Measurements from ENCODE around the gene ARSJ.
A peak's percentile ranks its signal among the peaks of the same experiment; 100 is the strongest.

Gene ARSJ

GRCh38 chr4:113904877-113905276, 74.6 kb downstream of the ARSJ start:
- POLR2A ChIA-PET (ENCODE audit: low non-redundant PET) = no interaction called here
- no peak overlapping the region for H3K27ac ChIP-seq
- TF ChIP-seq CTCF (conservative IDR thresholded peaks at IDR 0.05; ENCODE audit: low read depth) = no peak
- CTCF ChIA-PET = interaction anchor here (0.6 to 0.7 kb wide), 2 partner anchors 61 to 510 kb away, joined by 3 to 4 read pairs; no protein-coding TSS in a partner anchor
- no peak for DNase-seq (ENCODE audit: low spot score)

GRCh38 chr4:113901994-113902787, 77.3 kb downstream of the ARSJ start:
- ChIA-PET CTCF (interaction anchor here (0.6 to 0.8 kb wide), 2 partner anchors 51 to 178 kb away, joined by 3 read pairs; no protein-coding TSS in a partner anchor), POLR2A (ENCODE audit: low non-redundant PET) (no interaction called here)
- TF ChIP-seq CTCF (conservative IDR thresholded peaks at IDR 0.05; ENCODE audit: low read depth) = no peak
- DNase-seq (ENCODE audit: low spot score) = no peak
- H3K27ac ChIP-seq = no peak overlapping the region

GRCh38 chr4:113899271-113900070, 80.0 kb downstream of the ARSJ start:
- H3K27ac ChIP-seq = no peak overlapping the region
- no peak for TF ChIP-seq CTCF (conservative IDR thresholded peaks at IDR 0.05; ENCODE audit: low read depth)
- ChIA-PET CTCF (interaction anchor here (0.7 kb wide), 1 partner anchor 505 kb away, joined by 3 read pairs; no protein-coding TSS in a partner anchor), POLR2A (ENCODE audit: low non-redundant PET) (no interaction called here)
- DNase-seq (ENCODE audit: low spot score) = no peak

- POLR2A ChIA-PET (ENCODE audit: low non-redundant PET) = no interaction called here
- CTCF ChIA-PET = interaction anchor here (0.5 to 0.6 kb wide), 2 partner anchors 116 to 140 kb away, joined by 3 read pairs; no protein-coding TSS in a partner anchor
- TF ChIP-seq CTCF (conservative IDR thresholded peaks at IDR 0.05; ENCODE audit: low read depth) = no peak; the same call in 1 of the 2 replicates
These were observed 85.9 kb downstream of the ARSJ start for GRCh38 chr4:113893546-113893945.

GRCh38 chr4:113888006-113888405, 91.4 kb downstream of the ARSJ start:
- no peak for TF ChIP-seq CTCF (conservative IDR thresholded peaks at IDR 0.05; ENCODE audit: low read depth)
- CTCF ChIA-PET = interaction anchor here (0.6 kb wide), 1 partner anchor 1502 kb away, joined by 3 read pairs; no protein-coding TSS in a partner anchor
- DNase-seq (ENCODE audit: low spot score) = no peak
- H3K27ac ChIP-seq = no peak overlapping the region
- POLR2A ChIA-PET (ENCODE audit: low non-redundant PET) = no interaction called here

More at GRCh38 chr4:113893546-113893945, 85.9 kb downstream of the ARSJ start:
- peak; percentile 48 for DNase-seq (ENCODE audit: low spot score)
- H3K27ac ChIP-seq = no peak overlapping the region

- DNase-seq (ENCODE audit: low spot score) = no peak
- ChIA-PET POLR2A (ENCODE audit: low non-redundant PET) (interaction anchor here (0.6 kb wide), 1 partner anchor 491 kb away, joined by 4 read pairs; no protein-coding TSS in a partner anchor), CTCF (no interaction called here)
- no peak for TF ChIP-seq CTCF (conservative IDR thresholded peaks at IDR 0.05; ENCODE audit: low read depth)
- H3K27ac ChIP-seq = no peak overlapping the region
These were observed 94.2 kb downstream of the ARSJ start for GRCh38 chr4:113885291-113885690.
